ENCODE results near the gene RAB26. TPM values are rescaled to one million over a fixed set of nuclear protein-coding genes. Genes with fewer than 3 reads are reported as not detected.

RAB26 gene
- total RNA-seq, 1 donor from 2014 or later, result 1.1 TPM

DNA sequence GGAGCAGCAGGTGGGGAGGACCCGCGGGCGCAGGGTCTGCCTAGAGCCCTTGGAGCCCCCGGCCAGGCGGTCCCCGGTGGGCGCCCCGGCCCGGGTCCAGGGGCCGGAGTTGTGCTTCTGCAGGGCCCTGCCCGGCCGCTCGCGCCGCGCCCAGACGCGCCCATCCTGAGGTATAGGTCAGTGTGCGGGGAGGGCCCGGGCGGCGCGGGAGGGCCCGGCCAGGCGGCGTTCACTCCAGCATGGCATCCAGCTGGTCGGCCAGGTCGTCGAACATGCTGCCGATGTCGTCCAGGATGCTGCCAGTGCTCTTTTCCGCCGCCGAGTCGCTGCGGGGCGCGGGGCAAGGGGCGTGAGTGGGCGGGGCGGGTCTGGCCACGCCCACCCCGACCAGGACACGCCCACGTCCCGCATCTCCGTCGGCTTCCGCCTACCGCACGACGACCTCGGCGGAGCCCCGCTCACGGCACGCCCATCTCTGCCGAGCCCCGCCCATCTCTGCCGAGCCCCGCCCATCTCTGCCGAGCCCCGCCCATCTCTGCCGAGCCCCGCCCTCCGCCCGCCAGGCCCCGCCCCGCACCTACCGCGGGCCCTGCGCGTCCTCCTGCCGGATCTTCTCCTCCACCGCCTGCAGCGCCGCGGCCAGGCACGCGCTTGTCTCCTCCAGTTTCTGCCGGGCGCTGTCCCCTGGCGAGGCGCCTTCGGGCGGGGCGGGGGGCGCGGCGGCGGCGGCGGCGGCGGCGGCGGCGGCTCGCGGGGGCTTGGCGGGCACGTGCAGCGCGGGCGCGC lies 30.1 kb downstream of the RAB26 start:
- DNase-seq (ENCODE audit: low read depth, low spot score), result no peak

DNA sequence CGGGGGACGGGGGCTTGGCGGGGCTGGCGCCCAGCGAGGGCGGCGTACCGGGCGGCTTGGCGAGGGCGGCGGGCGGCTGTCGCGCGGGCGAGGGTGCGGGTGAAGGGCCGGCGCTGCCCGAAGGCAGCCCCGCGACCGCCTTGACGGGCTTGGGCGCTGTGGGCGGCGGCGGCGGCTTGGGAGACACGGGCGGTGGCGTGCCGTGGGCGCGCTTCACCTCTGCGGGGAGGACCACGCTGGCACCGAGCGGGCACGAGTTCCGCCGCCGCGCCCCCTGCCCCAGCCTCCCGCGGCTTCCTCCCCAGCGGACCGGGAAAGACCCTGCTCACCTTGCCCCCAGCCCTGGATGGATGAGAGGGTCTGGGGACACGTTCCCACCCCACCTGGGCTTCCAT lies 30.7 kb downstream of the RAB26 start:
- DNase-seq (ENCODE audit: low read depth, low spot score), result no peak

DNA sequence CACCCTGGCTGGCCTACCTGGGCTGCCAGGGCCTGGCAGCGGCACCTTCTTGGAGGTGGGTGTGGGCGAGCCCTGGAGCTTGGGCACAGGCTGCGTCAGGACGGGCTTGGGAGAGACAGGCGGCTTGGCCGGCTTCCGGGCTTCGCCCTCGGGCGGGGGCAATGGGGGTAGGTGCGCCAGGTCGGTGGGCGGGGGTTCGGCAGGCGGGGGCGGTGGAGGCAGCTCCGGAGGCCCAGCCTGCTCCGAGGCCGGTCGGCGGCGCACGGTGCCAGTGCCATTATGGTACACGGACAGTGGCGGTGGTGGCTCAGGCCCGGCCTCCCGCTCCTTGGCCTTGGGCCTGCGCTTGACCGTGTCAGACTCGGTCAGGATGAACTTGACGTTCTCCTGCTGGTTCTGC lies 31.2 kb downstream of the RAB26 start:
- no peak for DNase-seq (ENCODE audit: low read depth, low spot score)

DNA sequence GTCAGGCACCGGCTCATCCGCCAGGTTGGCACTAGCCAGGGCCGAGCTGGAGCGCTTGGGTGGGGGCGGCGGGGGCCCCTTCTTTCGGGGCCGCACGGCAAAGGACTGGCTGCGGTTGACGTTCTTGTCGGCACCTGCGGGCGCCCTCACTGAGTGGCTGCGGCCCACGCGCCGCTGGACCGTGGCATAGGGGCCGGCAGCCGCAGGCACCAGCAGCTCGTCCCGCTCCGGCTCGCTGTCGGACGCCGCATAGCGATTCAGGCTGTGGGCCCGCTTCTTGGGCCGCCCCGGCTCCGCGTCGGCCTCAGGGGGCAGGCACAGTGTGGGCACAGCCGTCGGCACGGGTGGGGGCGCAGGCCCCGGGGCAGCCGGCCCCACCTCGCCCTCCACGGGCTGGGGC lies 32.0 kb downstream of the RAB26 start:
- DNase-seq (ENCODE audit: low read depth, low spot score), result no peak

DNA sequence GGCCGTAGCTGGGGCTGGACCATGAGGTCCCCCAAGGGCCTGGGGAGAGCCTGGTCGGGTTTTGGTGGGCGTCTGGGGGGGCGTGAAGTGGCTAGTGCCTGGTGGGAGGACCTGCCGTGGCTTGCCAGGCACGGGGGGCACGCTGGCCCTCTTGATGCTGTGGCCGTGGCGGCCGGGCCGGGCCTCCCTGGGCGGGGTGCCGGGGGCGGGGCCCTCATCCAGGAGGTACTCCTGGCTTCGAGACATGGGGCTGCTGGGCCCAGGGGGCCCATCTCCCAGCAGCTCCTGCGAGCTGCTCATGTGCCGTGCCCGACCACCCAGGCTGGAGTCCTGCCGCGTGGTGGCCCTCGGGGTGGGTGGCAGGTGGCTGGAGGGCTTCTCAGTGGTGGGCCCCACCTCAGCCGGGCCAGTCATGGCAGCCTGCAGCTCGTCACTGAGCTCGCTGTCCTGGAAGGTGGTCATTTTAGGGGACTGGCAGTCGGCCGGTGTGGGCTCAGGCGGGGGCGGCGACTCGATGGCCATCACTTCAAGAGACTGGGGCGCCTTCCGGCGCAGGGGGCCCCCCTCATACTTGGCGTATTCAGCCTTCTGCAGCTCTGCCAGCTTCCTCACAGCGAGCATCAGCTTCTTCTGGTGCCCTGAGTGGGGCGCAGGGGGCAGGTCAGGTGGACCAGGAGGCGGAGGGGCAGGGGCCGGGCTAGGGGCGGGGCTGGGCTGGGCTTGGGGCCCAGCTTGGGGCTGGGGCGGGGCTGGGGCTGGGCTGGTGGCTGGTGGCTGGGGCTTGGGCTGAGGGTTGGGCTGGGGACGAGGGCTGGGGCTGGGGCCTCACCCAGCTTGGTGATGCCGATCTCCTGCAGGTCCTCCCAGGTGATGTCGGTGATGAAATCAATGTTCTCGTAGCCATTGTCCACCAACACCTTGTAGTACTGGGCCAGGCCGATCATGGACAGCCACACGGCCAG lies 32.8 kb downstream of the RAB26 start:
- DNase-seq (ENCODE audit: low read depth, low spot score), result no peak

DNA sequence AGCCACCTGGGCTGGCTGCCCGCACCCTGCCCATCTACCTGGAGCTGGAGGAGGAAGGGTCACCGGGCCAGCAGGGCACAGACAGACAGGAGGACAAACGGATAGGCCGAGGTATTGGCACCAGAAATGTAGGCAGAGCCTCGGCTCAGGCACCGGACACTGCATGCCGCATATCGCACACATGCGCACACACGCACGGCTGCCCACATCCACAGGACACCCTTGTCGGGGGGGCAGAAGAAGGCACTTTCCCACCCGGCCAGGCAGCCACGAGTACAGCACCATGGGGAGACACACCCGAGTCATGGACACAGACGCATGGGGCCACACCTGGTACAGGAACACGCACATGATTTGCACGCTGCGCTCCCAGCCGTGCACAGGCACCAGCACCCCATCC lies 33.5 kb downstream of the RAB26 start:
- DNase-seq (ENCODE audit: low read depth, low spot score), result no peak

DNA sequence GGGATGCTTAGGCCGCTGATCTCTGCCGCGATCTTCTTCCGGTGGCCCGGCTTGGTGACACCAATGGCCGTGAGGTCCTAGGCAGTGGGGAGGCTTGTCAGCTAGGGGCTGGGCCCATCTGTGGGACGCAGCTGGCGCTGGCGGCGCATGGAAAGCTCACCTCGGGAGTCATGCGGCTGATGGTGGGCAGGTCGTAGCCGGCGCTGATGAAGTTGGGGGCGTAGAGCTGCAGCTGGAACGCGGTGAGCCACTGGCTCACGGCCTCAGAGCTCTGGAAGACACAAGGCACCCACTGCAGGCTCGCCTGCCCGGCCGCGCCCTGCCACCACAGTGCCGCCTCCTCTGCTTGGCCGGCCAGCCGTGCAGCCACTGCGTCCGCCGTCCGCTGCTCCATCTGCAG lies 35.2 kb downstream of the RAB26 start:
- DNase-seq (ENCODE audit: low read depth, low spot score), result no peak

DNA sequence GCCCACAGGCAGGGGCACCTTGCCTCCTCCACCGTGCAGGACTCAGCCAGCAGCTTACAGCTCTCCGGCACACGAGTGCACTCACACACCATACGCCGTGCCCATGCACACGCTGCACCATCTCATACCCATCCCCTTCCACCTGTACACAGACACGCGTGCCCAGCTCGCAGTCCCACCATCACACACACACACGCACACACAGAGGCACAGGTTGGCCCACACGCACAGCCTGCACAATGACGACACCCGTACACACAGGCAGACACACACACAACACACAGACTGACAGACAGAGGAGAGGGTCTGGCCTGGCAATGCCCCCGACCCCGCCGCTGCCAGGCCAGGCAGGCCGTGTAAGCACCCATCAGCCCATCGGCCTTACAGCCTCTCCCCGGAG lies 35.9 kb downstream of the RAB26 start:
- DNase-seq (ENCODE audit: low read depth, low spot score), result no peak

DNA sequence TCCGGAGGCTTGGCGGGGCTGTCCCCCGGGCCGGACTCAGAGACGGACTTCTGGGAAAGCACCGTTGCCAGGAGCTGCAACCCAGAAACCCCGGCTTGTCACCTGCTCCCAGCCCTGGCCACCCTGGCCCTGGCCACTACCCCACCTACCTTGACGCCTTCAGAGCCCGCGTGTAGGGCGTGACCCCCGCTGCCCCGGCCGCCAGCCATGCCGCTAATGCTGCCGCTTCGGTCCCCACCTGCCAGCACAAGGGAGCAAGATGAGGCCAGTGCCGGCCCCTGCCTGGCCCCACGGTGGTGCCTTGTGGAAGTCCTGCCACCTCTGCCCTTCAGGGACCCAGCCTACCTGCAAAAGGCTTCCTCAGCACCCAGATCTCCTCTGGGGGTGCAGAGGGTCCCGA lies 36.5 kb downstream of the RAB26 start:
- DNase-seq (ENCODE audit: low read depth, low spot score), result no peak

DNA sequence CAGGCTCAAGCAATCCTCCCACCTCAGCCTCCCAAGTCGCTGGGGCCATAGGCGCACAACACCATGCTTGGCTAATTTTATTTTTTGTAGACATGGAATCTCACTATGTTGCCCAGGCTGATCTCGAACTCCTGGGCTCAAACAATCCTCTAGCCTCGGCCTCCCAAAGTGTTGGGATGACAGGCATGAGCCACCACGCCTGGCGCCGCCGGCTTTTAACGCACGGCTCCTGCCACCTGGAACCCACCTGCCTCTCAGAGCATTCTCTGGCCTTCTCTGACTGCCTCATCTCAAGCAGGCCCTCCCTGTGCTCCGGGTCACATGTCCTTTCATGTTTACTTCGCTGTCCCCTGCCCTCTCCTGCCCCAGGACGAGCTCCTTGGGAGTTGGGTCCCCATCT lies 37.6 kb downstream of the RAB26 start:
- DNase-seq (ENCODE audit: low read depth, low spot score), result no peak

DNA sequence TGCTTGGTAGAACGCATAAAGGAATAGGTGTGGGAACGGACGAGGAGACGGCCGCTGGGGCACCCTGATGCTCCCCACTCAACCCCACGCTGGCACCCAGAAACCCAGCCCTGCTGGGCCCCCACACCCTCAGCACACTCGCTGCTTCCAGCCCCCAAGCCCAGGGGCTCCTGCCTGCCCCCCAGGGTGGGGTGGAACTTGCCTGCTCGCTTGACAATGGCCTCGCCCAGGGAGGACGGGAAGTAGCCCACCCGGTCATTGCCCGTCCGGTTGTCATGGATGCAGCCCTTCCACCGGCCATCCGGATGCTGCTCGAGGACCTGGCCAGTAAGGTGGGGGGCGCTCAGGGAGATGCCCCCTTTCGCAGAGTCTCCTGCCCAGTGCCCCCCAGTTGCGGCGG lies 38.1 kb downstream of the RAB26 start:
- no peak for DNase-seq (ENCODE audit: low read depth, low spot score)

DNA sequence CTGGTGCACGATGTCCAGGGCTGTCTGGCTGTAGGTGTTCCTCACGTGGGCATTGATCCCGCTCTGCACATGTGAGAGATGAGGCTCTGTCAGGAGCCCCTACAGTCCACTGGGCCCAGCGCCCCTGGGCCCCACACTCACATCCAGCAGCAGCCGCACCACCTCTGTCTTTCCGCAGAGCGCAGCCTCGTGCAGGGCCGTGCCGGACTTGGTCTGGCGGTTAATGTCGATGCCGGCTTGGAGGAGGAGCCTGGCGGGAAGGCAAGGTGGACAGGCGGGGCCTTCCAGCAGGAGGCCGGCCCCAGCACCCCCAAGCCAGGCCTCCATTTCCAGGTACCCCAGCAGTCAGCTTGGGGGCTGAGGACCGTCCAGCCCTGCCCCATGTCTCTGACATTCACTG lies 38.8 kb downstream of the RAB26 start:
- DNase-seq (ENCODE audit: low read depth, low spot score), result no peak

DNA sequence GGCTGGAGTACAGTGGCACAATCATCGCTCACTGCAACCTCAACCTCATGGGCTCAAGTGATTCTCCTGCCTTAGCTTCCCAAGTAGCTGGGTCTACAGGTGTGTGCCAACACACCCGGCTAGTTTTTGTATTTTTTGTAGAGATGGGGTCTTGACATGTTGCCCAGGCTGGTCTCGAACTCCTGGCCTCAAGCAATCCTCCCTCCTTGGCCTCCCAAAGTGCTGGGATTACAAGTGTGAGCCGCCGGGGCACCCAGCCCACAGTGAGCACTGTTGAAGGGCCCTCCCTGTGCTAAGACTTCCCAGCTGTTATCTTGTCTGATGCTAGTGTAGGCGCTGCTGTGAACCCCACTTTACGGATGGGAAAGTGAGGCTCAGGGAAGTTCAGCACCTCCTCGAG lies 40.0 kb downstream of the RAB26 start:
- no peak for DNase-seq (ENCODE audit: low read depth, low spot score)

DNA sequence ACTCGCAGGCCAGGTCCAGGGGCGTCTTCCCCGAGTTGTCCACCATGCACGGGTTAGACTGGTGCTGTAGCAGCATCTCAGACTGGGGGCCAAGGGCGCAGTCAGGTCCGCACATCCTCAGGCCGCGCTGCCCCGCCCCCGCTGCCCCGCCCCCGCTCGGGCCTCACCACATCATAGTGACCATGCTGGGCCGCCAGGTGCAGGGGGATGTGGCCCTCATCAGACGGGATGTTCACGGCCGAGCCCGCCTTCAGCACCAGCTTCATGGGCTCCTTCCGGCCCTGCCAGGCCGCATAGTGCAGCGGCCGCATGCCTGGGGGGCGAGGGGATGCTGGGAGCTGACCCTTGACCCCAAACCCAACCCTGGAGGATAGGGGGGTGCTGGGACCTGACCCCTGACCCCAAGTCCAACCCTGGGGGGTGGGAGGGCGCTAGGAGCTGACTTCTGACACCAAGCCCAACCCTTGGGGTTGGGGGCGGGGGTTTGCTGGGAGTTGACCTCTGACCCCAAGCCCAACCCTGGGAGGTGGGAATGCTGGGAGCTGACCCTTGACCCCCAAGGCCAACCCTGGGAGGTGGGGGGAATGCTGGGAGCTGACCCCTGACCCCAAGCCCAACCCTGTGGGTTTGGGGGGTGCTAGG lies 40.9 kb downstream of the RAB26 start:
- no peak for DNase-seq (ENCODE audit: low read depth, low spot score)

DNA sequence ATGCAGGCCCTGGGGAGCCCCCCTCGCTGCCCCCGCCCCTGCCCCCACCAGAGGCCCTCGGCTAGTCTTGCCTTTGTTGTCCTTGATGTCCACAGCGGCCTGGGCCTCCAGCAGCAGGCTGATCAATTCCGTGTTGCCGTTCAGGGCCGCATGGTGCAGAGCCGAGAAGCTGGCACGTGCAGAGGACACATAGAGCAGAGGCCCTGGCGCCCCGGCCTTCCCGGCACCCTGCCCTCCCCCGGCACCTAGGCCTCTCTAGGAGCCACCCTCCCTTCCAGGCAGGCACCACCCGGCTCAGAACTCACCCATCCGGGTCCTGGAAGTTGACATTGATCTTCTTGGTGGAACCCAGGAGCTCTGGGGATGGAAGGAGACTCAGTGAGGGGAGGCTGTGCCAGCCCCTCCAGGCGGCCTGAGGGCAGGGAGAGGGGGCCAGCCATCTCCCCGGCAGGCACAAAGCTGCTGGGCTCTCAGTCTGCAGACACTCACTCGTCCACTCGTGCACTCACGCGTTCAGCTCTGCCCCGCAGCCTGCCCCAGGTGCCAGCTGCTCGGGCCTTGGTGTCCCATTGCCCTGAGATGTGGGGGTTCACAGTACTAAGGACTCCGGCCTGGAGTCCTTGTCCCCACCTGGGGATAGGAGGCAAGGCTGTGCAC lies 41.7 kb downstream of the RAB26 start:
- no peak for DNase-seq (ENCODE audit: low read depth, low spot score)

DNA sequence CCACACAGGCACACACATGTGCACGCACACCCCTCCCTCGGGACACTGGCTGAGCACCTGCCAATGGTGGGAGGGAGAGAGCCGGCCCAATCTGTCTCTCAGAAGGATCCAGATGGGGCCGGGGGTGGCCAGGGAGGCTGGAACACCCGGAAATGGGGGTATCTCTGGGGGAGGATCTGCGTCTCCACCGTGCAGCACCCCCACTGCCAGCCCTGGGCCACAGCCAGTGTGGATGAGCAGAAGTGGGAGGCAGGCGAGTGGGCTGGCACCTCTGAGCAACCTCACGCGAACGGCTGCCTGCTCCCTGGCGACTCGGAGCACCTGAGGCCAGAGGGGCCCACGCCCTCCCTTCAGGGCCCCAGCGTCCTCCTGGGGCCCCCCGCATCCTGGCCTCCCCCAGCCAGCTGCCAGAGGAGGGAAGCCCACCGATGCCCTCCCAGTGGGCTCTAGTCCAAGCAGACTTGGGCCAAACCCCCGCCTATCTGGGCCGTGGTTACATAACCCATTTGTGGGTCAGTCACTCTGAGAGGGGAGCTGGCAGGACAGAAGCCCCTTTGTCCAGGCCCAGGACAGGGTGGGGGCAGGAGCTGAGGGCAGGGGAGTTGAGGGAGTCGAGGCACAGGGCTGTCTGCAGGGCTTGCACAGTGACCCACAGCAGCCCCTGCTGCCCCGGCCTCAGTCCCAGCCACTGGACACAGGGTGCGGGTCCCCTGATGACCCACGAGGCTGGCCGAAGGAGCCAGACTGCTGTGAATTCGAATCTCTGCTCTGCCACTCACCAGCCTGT lies 42.4 kb downstream of the RAB26 start:
- no peak for DNase-seq (ENCODE audit: low read depth, low spot score)

DNA sequence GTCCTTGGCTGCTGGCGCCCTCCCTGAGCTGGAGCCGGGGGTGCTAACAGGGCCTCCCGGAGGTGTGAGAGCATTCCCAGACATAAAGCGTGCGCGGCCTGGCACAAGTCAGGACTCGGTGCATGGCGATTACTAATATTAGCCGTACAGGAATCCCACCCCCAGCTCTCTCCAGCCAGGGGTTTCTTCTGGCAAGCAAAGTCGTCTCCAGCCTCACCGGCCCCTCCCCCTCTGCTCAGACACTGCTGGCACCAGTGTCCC lies 43.0 kb downstream of the RAB26 start:
- no peak for DNase-seq (ENCODE audit: low read depth, low spot score)

DNA sequence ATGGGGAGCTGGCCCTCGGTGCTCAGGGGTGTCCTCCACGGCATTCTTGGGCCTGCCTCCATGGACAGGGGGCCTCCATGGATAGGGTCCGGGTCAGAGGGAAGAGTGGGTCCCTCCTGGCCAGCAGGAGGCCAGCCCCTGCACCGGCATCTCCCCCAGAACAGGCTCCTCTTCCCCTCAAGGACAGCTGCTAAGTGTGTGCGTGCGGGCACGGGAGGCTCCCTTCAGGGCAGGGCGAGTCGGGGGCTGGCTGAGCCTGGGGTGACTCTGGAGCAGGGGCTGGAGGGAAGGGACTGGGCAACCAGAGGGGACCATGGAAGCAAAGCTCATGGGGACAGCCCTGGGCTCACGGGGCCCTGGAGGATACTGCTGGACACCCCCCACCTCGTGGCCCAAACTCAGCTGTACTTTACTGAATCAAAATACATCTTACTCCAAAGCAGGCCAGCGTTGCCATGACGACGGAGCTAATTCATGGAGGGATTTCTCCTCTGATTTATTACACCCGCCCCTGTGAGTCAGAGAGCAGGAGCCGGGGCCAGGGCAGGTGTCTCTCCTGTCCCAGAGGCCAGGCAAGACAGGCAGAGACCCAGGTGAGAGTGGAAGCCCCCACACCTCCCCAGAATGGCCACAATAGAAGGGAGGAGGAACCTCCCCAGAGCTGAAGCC lies 45.9 kb downstream of the RAB26 start:
- DNase-seq (ENCODE audit: low read depth, low spot score), result no peak

DNA sequence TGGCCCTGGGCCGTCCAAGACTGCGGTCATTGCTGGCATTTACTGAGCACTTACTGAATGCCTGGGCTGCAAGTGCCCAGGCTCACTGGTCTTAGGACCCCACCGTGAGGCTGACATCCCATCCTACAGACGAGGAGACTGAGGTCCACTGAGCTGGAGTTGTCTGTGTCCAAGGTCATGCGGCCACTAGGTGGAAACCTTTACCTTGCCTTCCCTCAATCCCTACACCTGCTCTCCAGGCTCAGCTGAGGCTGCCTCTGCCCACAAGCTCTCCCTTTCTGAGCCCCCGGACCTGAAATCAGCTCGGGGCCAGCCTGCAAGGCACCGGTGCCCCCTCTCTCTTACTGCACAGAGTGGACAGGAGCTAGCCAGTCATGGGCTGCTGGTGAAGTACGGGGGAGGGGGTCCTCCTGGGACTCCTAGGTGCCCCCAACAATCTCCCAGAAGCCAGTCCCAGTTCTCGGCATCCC lies 46.5 kb downstream of the RAB26 start:
- DNase-seq (ENCODE audit: low read depth, low spot score), result no peak

Measured in pulmonary artery endothelial cell (primary cell).